Neutrophil (primary cell): ENCODE results near the gene SNX5.

Source experiments
- H3K27ac ChIP-seq: fragments of 200-600 bp; sonication (generic); 2 replicates; pipeline ENCODE4 v1.5.1; 2016; ENCODE audit warnings: mild to moderate bottlenecking, moderate library complexity
- H3K27me3 ChIP-seq: fragments of 200-600 bp; sonication (generic); 2 replicates; pipeline ENCODE4 v1.6.0; 2016; ENCODE audit warnings: mild to moderate bottlenecking
- H3K36me3 ChIP-seq: fragments of 200-600 bp; sonication (generic); 2 replicates; pipeline ENCODE4 v1.5.1; 2017
- H3K4me1 ChIP-seq, 2 experiments: fragments of 200-600 bp in 1 of 2; sonication (generic) in 1 of 2; 1 replicate in 1 of 2; 2 replicates in 1 of 2; pipeline versions ENCODE4 v1.5.1 to v1.6.1; 2013 to 2016; ENCODE audit warnings: low read depth in 1 of 2, low read length in 1 of 2, mild to moderate bottlenecking in 1 of 2, moderate library complexity in 1 of 2; ENCODE audit not compliant: control insufficient read depth in 1 of 2, insufficient read depth in 1 of 2
- H3K4me3 ChIP-seq, 2 experiments: fragments of 200-600 bp in 1 of 2; sonication (generic) in 1 of 2; 1 replicate in 1 of 2; 2 replicates in 1 of 2; pipeline ENCODE4 v1.5.1; 2013 to 2016; ENCODE audit warnings: low read depth in 1 of 2, low read length in 1 of 2, mild to moderate bottlenecking in 1 of 2, moderate library complexity in 1 of 2
- H3K9me3 ChIP-seq: fragments of 200-600 bp; sonication (generic); 2 replicates; pipeline ENCODE4 v1.5.1; 2016
- CTCF ChIP-seq: fragments of 200-600 bp; sonication (generic); IDR thresholded peaks from 2 replicates; pipeline ENCODE4 v1.5.1; 2016; ENCODE audit warnings: antibody characterized with exemption

Gene SNX5

GRCh38 chr20:17951323-17951722 lies 17.3 kb downstream of the SNX5 start:
- H3K9me3 ChIP-seq = no peaks in the 10 kb centered on the region
- peaks cover 3 to 4% of the 10 kb centered on the region in 2 experiments for H3K4me1 ChIP-seq
- peaks cover 81% of the 10 kb centered on the region for H3K36me3 ChIP-seq
- H3K27me3 ChIP-seq = no peaks in the 10 kb centered on the region
- H3K4me3 ChIP-seq = no peak overlapping the region
- no peak for TF ChIP-seq CTCF
- H3K27ac ChIP-seq = no peak overlapping the region

- Histone ChIP-seq H3K27me3 (no peaks in the 10 kb centered on the region), H3K27ac (no peak overlapping the region), H3K36me3 (peaks cover 88% of the 10 kb centered on the region), H3K4me1 (no peaks in the 10 kb centered on the region), H3K9me3 (no peaks in the 10 kb centered on the region), H3K4me3 (no peak overlapping the region)
- TF ChIP-seq CTCF = no peak
Observed at GRCh38 chr20:17950670-17951069, 17.9 kb downstream of the SNX5 start.

- no peak overlapping the region for H3K27ac ChIP-seq
Observed at GRCh38 chr20:17949899-17950298, 18.7 kb downstream of the SNX5 start.

GRCh38 chr20:17948442-17948841 lies 20.2 kb downstream of the SNX5 start:
- Histone ChIP-seq H3K27ac (no peak overlapping the region), H3K36me3 (peaks cover 88% of the 10 kb centered on the region), H3K27me3 (no peaks in the 10 kb centered on the region), H3K4me3 (no peak overlapping the region), H3K9me3 (no peaks in the 10 kb centered on the region), H3K4me1 (no peaks in the 10 kb centered on the region)
- TF ChIP-seq CTCF = no peak

More at GRCh38 chr20:17949899-17950298, 18.7 kb downstream of the SNX5 start:
- H3K4me1 ChIP-seq = no peaks in the 10 kb centered on the region
- H3K36me3 ChIP-seq = peaks cover 89% of the 10 kb centered on the region
- H3K9me3 ChIP-seq = no peaks in the 10 kb centered on the region
- H3K27me3 ChIP-seq = no peaks in the 10 kb centered on the region
- H3K4me3 ChIP-seq = no peak overlapping the region
- TF ChIP-seq CTCF = no peak

GRCh38 chr20:17947474-17947815 lies 21.1 kb downstream of the SNX5 start:
- H3K27ac ChIP-seq = no peak overlapping the region
- no peaks in the 10 kb centered on the region for H3K4me1 ChIP-seq
- no peaks in the 10 kb centered on the region for H3K9me3 ChIP-seq
- no peak overlapping the region for H3K4me3 ChIP-seq
- peaks cover 89% of the 10 kb centered on the region for H3K36me3 ChIP-seq
- TF ChIP-seq CTCF = no peak
- no peaks in the 10 kb centered on the region for H3K27me3 ChIP-seq
